HepG2 (cell line): Measurements from ENCODE around the gene ENGASE. TPM values are rescaled to one million over a fixed set of nuclear protein-coding genes. Genes with fewer than 3 reads are reported as not detected.

ENCODE experiments used
- ATAC-seq: fragments of 200-7000 bp; cut with Tn5 transposase; 3 replicates; pipeline ENCODE4 v1.9.1; 2020; ENCODE audit warnings: mild to moderate bottlenecking, moderate library complexity
- BruUV-seq: library from RNA; stranded (reverse); fragments of 400-500 nt; replicated peaks from 2 replicates; lab custom pipeline; 2021; lab: Mats Ljungman, UMichigan
- CTCF ChIA-PET: fragments of 300-600 bp; formaldehyde crosslinking; extraction: SDS; loops from one replicate; lab custom pipeline; 2021; ENCODE audit warnings: low total read pairs, inconsistent platforms, low intra/inter-chr PET ratio; lab: Yijun Ruan, JAX
- POLR2A ChIA-PET: fragments of 350-600 bp; sonication (Branson Sonifier 250); formaldehyde crosslinking; loops from one replicate; lab custom pipeline; 2020; ENCODE audit warnings: antibody characterized with exemption, inconsistent platforms; lab: Yijun Ruan, JAX
- DNase-seq: peaks from one replicate; pipeline ENCODE4 v3.0.0-alpha.2; 2015; ENCODE audit warnings: low spot score
- FAIRE-seq: peaks from 3 replicates; lab custom pipeline; 2011; peaks lifted over from hg19 to GRCh38; lab: Jason Lieb, UNC
- H2AFZ ChIP-seq: one replicate; pipeline ENCODE4 v1.6.1; 2011; ENCODE audit warnings: low read length, inconsistent platforms
- H3K27ac ChIP-seq: fragments of 300-600 bp; 3 replicates; pipeline ENCODE4 v1.8.0; 2011; ENCODE audit warnings: mixed run types, mild to moderate bottlenecking, mixed read lengths, low read length, inconsistent platforms; ENCODE audit not compliant: insufficient read depth; ENCODE audit errors: extremely low read length
- H3K27me3 ChIP-seq, 2 experiments: fragments of 200-600 bp in 1 of 2; 2 replicates in 1 of 2; 3 replicates in 1 of 2; pipeline versions ENCODE4 v1.6.0 to v1.8.0; 2011; ENCODE audit warnings: low read length in 2 of 2, mild to moderate bottlenecking in 2 of 2, moderate library complexity in 2 of 2, inconsistent platforms in 1 of 2; ENCODE audit not compliant: insufficient read depth in 2 of 2, control insufficient read depth in 1 of 2
- H3K36me3 ChIP-seq, 2 experiments: fragments of 200-600 bp in 1 of 2; replicated peaks in 1 of 2; 2 replicates in 1 of 2; 3 replicates in 1 of 2; pipeline versions ENCODE4 v1.5.1 to v1.8.0; 2011; ENCODE audit warnings: low read length in 2 of 2, inconsistent platforms in 1 of 2; ENCODE audit not compliant: insufficient read depth in 2 of 2, control insufficient read depth in 1 of 2
- H3K4me1 ChIP-seq: 2 replicates; pipeline ENCODE4 v1.5.1; 2012; ENCODE audit warnings: low read length, inconsistent platforms; ENCODE audit not compliant: insufficient read depth
- H3K4me2 ChIP-seq: 2 replicates; pipeline ENCODE4 v1.6.0; 2011; ENCODE audit warnings: low read depth, low read length, inconsistent platforms
- H3K4me3 ChIP-seq, 3 experiments: fragments of 200-600 bp in 1 of 3; sonication (generic), shearing (Covaris generic) in 1 of 3; replicated peaks in 1 of 3; 2 replicates each; pipeline ENCODE4 v1.5.1; 2011 to 2016; ENCODE audit warnings: low read length in 3 of 3, inconsistent platforms in 2 of 3, low read depth in 2 of 3, mild to moderate bottlenecking in 2 of 3, control low read depth in 1 of 3, mixed read lengths in 1 of 3; ENCODE audit not compliant: insufficient read depth in 1 of 3
- H3K79me2 ChIP-seq: one replicate; pipeline ENCODE4 v1.6.1; 2011; ENCODE audit warnings: low read length, inconsistent platforms; ENCODE audit not compliant: insufficient read depth
- H3K9ac ChIP-seq: 2 replicates; pipeline ENCODE4 v1.6.0; 2011; ENCODE audit warnings: mild to moderate bottlenecking, low read depth, low read length, inconsistent platforms; ENCODE audit not compliant: insufficient read depth
- H3K9me3 ChIP-seq: 2 replicates; pipeline ENCODE4 v1.5.1; 2012; ENCODE audit warnings: mild to moderate bottlenecking, low read length
- H4K20me1 ChIP-seq: 2 replicates; pipeline ENCODE4 v1.6.0; 2011; ENCODE audit warnings: inconsistent platforms, mild to moderate bottlenecking, low read length, moderate library complexity; ENCODE audit not compliant: insufficient read depth
- CAMTA2 ChIP-seq: sonication (generic); formaldehyde crosslinking; IDR thresholded peaks from 2 replicates; pipeline ENCODE4 v1.4.0; 2020; ENCODE audit warnings: mild to moderate bottlenecking, missing genetic modification reagents, borderline replicate concordance
- CEBPB ChIP-seq: IDR thresholded peaks from 2 replicates; pipeline ENCODE4 v1.6.1; 2011; ENCODE audit warnings: low read depth, low read length, improper control_type of control experiment, borderline replicate concordance
- DNMT1 ChIP-seq: sonication (generic); formaldehyde crosslinking; IDR thresholded peaks from 2 replicates; pipeline ENCODE4 v1.5.1; 2020; ENCODE audit warnings: mild to moderate bottlenecking, missing genetic modification reagents
- MEIS1 ChIP-seq: sonication (generic); formaldehyde crosslinking; IDR thresholded peaks from 2 replicates; pipeline ENCODE4 v1.9.0; 2021; ENCODE audit warnings: mild to moderate bottlenecking, missing genetic modification reagents, moderate library complexity, borderline replicate concordance
- RAD51 ChIP-seq: fragments of 450-650 bp; IDR thresholded peaks from 2 replicates; pipeline ENCODE4 v1.6.1; 2016; ENCODE audit warnings: borderline replicate concordance
- ZNF230 ChIP-seq: sonication (generic); formaldehyde crosslinking; IDR thresholded peaks from 2 replicates; pipeline ENCODE4 v1.4.0; 2020; ENCODE audit warnings: mild to moderate bottlenecking, missing genetic modification reagents
- ZNF24 ChIP-seq: fragments of 450-650 bp; IDR thresholded peaks from 2 replicates; pipeline ENCODE4 v1.6.1; 2017; ENCODE audit warnings: antibody characterized with exemption, mild to moderate bottlenecking
- WGBS: methylation state at CpG from one replicate; pipeline ENCODE4 v1.1.6; 2017; ENCODE audit warnings: low lambda C conversion rate; 5-methylcytosine and 5-hydroxymethylcytosine counted together
- in situ Hi-C: cut with HindIII; loops from 2 replicates; pipeline ENCODE4 v1.10.0; 2017; ENCODE audit warnings: low pct_unique_long_range_greater_than_20kb; ENCODE audit not compliant: extremely low pct_ligation_motif_present
- intact Hi-C: fragments of 100-400 bp; cut with micrococcal nuclease; formaldehyde crosslinking; loops from one replicate; pipeline ENCODE4 v1.10.0; 2022; ENCODE audit not compliant: unreplicated experiment
- polyA plus RNA-seq, 8 experiments: library from polyadenylated mRNA; depleted of rRNA in 3 of 8; stranded (reverse) in 7 of 8; unstranded in 1 of 8; fragments of >200 nt; fragmentation: Illumina TruSeq in 4 of 8; extraction: Trizol in 4 of 8; gene quantifications; 2 replicates each; pipeline versions ENCODE4 v1.2.1 to v1.2.3, GENCODE V29; 2011 to 2016; ENCODE audit warnings: low read depth in 4 of 8, missing spikeins in 1 of 8, mixed read lengths in 1 of 8; ENCODE audit not compliant: insufficient read depth in 1 of 8
- total RNA-seq, 5 experiments: library from RNA; depleted of rRNA; stranded (reverse); fragments of >200 nt; fragmentation: Illumina TruSeq; extraction: Trizol; gene quantifications; 2 replicates each; pipeline ENCODE4 v1.2.3, GENCODE V29; 2016; ENCODE audit warnings: low read depth in 1 of 5
- TF ChIP-seq, protein P1 (sequence below): sonication (generic); formaldehyde crosslinking; IDR thresholded peaks from one replicate; pipeline ENCODE4 v1.5.1; 2020; ENCODE audit warnings: mild to moderate bottlenecking, missing genetic modification reagents; ENCODE audit errors: not compliant biosample characterization
- TF ChIP-seq, protein P2 (sequence below): sonication (generic); formaldehyde crosslinking; IDR thresholded peaks from 2 replicates; pipeline ENCODE4 v1.4.0; 2020; ENCODE audit warnings: missing genetic modification reagents, borderline replicate concordance

Gene ENGASE
- total and polyA plus RNA-seq, 2 of the 13 experiments (the other 11 are each of a cell fraction or from before 2014, with no cell fraction given) = 10.6 to 18.1 TPM

DNA sequence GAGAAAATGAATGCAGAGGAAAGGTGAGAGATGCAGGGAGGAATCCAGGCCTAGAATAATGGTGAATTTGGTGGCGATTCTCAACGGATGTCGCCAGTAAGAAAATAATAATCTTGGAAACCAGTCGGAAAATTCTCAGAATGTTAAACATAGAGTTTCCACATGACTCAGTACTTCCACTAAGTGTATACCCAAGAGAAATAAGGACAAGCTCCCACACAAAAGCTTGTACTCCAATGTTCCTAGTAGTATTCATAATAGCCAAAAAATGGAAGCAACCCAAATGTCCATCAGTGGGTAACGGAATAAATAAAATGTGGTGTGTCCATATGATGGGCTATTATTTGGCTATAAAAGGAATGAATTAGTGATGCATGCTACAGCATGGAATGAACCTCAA, 19.4 kb upstream of the ENGASE start:
- 37% methylated on average over 5 of the region's 5 CpGs for WGBS
- Histone ChIP-seq H3K27ac (no peak overlapping the region), H3K9me3 (peaks cover 16% of the 10 kb centered on the region), H3K4me3 (no peak overlapping the region), H3K4me2 (no peak overlapping the region), H3K4me1 (peaks cover 19% of the 10 kb centered on the region), H3K36me3 (no peaks in the 10 kb centered on the region), H3K27me3 (peaks cover 6 to 28% of the 10 kb centered on the region in 2 experiments; a peak in 4 of 5 replicates), H3K79me2 (no peaks in the 10 kb centered on the region), H3K9ac (no peak overlapping the region), H2AFZ (no peak overlapping the region), H4K20me1 (no peaks in the 10 kb centered on the region)
- BruUV-seq = no TSS peak
- ChIA-PET POLR2A (no interaction called here), CTCF (no interaction called here)
- TF ChIP-seq, protein P1, sequence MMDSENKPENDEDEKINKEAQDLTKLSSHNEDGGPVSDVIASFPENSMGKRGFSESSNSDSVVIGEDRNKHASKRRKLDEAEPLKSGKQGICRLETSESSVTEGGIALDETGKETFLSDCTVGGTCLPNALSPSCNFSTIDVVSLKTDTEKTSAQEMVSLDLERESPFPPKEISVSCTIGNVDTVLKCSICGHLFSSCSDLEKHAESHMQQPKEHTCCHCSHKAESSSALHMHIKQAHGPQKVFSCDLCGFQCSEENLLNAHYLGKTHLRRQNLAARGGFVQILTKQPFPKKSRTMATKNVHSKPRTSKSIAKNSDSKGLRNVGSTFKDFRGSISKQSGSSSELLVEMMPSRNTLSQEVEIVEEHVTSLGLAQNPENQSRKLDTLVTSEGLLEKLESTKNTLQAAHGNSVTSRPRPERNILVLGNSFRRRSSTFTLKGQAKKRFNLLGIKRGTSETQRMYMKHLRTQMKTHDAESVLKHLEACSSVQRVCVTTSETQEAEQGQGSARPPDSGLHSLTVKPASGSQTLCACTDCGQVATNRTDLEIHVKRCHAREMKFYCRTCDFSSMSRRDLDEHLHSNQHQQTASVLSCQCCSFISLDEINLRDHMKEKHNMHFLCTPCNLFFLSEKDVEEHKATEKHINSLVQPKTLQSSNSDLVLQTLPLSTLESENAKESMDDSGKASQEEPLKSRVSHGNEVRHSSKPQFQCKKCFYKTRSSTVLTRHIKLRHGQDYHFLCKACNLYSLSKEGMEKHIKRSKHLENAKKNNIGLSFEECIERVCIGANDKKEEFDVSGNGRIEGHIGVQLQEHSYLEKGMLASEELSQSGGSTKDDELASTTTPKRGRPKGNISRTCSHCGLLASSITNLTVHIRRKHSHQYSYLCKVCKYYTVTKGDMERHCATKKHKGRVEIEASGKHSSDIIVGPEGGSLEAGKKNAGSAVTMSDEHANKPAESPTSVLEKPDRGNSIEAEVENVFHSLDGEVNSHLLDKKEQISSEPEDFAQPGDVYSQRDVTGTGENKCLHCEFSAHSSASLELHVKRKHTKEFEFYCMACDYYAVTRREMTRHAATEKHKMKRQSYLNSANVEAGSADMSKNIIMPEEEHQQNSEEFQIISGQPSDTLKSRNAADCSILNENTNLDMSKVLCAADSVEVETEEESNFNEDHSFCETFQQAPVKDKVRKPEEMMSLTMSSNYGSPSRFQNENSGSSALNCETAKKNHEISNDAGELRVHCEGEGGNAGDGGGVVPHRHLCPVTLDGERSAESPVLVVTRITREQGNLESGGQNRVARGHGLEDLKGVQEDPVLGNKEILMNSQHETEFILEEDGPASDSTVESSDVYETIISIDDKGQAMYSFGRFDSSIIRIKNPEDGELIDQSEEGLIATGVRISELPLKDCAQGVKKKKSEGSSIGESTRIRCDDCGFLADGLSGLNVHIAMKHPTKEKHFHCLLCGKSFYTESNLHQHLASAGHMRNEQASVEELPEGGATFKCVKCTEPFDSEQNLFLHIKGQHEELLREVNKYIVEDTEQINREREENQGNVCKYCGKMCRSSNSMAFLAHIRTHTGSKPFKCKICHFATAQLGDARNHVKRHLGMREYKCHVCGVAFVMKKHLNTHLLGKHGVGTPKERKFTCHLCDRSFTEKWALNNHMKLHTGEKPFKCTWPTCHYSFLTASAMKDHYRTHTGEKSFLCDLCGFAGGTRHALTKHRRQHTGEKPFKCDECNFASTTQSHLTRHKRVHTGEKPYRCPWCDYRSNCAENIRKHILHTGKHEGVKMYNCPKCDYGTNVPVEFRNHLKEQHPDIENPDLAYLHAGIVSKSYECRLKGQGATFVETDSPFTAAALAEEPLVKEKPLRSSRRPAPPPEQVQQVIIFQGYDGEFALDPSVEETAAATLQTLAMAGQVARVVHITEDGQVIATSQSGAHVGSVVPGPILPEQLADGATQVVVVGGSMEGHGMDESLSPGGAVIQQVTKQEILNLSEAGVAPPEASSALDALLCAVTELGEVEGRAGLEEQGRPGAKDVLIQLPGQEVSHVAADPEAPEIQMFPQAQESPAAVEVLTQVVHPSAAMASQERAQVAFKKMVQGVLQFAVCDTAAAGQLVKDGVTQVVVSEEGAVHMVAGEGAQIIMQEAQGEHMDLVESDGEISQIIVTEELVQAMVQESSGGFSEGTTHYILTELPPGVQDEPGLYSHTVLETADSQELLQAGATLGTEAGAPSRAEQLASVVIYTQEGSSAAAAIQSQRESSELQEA (CRISPR knock-in tag) = no peak
- TF ChIP-seq RAD51 (no peak), ZNF230 (CRISPR knock-in tag) (no peak), CEBPB (no peak), MEIS1 (CRISPR knock-in tag) (no peak), CAMTA2 (CRISPR knock-in tag) (no peak), DNMT1 (no peak), ZNF24 (no peak)
- TF ChIP-seq, protein P2, sequence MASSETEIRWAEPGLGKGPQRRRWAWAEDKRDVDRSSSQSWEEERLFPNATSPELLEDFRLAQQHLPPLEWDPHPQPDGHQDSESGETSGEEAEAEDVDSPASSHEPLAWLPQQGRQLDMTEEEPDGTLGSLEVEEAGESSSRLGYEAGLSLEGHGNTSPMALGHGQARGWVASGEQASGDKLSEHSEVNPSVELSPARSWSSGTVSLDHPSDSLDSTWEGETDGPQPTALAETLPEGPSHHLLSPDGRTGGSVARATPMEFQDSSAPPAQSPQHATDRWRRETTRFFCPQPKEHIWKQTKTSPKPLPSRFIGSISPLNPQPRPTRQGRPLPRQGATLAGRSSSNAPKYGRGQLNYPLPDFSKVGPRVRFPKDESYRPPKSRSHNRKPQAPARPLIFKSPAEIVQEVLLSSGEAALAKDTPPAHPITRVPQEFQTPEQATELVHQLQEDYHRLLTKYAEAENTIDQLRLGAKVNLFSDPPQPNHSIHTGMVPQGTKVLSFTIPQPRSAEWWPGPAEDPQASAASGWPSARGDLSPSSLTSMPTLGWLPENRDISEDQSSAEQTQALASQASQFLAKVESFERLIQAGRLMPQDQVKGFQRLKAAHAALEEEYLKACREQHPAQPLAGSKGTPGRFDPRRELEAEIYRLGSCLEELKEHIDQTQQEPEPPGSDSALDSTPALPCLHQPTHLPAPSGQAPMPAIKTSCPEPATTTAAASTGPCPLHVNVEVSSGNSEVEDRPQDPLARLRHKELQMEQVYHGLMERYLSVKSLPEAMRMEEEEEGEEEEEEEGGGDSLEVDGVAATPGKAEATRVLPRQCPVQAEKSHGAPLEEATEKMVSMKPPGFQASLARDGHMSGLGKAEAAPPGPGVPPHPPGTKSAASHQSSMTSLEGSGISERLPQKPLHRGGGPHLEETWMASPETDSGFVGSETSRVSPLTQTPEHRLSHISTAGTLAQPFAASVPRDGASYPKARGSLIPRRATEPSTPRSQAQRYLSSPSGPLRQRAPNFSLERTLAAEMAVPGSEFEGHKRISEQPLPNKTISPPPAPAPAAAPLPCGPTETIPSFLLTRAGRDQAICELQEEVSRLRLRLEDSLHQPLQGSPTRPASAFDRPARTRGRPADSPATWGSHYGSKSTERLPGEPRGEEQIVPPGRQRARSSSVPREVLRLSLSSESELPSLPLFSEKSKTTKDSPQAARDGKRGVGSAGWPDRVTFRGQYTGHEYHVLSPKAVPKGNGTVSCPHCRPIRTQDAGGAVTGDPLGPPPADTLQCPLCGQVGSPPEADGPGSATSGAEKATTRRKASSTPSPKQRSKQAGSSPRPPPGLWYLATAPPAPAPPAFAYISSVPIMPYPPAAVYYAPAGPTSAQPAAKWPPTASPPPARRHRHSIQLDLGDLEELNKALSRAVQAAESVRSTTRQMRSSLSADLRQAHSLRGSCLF = no peak
- ATAC-seq (no peak), FAIRE-seq (no peak), DNase-seq (no peak)
- intact Hi-C loops (no loop called here), in situ Hi-C loops (no loop called here)
